T-helper 1 cell treated with Interleukin-12 subunit alpha and Interleukin-12 subunit beta and Interleukin-4 antibody, amounts not matched to agents 30 μg/mL and 1 μg/mL, for 36 hours (primary cell): ENCODE data around the gene SLN.

ENCODE experiments used
- H3K27ac Mint-ChIP-seq: one replicate; pipeline ENCODE4 v1.8.0; 2021; ENCODE audit warnings: mild to moderate bottlenecking, mixed read lengths
- H3K27me3 Mint-ChIP-seq: one replicate; pipeline ENCODE4 v1.8.0; 2021; ENCODE audit warnings: low read depth, mixed read lengths
- H3K36me3 Mint-ChIP-seq: one replicate; pipeline ENCODE4 v1.8.0; 2021; ENCODE audit warnings: low read depth, mixed read lengths
- H3K4me1 Mint-ChIP-seq: one replicate; pipeline ENCODE4 v1.8.0; 2021; ENCODE audit warnings: low read depth, mixed read lengths
- H3K4me3 Mint-ChIP-seq: one replicate; pipeline ENCODE4 v1.8.0; 2021; ENCODE audit warnings: mild to moderate bottlenecking, moderate library complexity, mixed read lengths
- H3K9me3 Mint-ChIP-seq: one replicate; pipeline ENCODE4 v1.8.0; 2021; ENCODE audit warnings: mixed read lengths

SLN gene

DNA sequence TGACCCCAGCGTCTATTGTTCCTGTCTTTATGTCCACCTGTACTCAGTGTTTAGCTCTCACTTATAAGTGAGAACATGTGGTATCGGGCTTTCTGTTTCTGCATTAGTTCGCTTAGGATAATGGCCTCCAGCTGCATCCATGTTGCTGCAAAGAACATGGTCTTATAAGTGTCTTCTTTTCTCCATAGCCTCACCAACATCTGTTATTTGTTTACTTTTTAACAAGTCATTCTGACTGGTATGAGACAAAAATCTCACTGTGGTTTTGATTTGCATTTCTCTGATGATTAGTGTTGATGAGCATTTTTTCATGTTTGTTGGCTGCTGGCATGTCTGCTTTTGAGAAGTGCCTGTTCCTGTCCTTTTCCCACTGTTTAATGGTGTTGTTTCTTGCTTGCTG lies 21.7 kb upstream of the SLN start:
- no peaks in the 10 kb centered on the region for H3K4me1 Mint-ChIP-seq
- H3K4me3 Mint-ChIP-seq, result no peak overlapping the region
- no peak overlapping the region for H3K27ac Mint-ChIP-seq
- H3K36me3 Mint-ChIP-seq, result no peaks in the 10 kb centered on the region
- H3K27me3 Mint-ChIP-seq, result peaks cover 13% of the 10 kb centered on the region
- no peaks in the 10 kb centered on the region for H3K9me3 Mint-ChIP-seq

DNA sequence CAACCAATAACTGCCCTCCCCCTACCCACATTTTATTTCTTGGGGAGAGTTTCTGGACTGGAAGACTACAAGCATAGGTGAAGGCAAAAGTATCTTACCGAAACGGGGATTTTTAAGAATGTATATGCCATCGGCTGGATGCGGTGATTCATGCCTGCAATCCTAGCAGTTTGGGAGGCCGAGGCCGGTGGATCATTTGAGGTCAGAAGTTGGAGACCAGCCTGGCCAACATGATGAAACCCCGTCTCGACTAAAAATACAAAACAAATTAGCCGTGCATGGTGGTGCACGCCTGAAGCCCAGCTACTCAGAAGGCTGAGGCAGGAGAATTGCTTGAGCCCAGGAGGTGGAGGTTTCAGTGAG lies 20.8 kb upstream of the SLN start:
- H3K9me3 Mint-ChIP-seq, result no peaks in the 10 kb centered on the region
- H3K4me3 Mint-ChIP-seq, result no peak overlapping the region

DNA sequence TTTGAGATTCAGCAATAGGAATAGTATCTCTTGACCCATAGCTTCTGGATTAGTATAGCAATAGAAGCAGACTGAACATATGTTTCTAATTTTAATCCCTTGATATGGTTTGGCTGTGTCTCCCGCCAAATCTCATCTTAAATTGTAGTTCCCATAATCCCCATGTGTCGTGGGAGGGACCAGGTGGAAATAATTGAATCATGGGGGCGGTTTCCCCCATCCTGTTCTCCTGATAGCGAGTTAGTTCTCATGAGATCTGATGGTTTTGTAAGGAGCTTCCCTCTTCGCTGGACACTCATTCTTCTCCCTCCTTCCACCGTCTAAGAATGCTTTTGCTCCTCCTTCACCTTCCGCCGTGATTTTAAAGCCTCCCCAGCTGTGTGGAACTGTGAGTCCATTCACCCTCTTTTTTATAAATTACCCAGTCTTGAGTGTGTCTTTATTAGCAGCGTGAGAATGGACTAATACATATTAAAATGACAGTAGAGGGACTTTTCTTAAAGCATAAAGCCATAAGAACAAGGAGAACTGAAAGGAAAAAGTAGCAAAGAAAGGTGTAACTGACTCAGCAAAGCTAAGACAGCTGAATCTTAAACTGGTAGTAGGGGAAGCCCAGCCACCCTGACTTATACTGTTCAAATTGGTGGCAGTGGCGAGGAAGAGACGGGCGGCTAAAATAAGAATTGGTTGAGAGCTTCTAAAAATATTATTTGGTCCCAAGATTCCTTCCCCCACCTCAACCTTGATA lies 20.3 kb upstream of the SLN start:
- Mint-ChIP-seq H3K36me3 (no peaks in the 10 kb centered on the region), H3K27me3 (peaks cover 16% of the 10 kb centered on the region), H3K27ac (no peak overlapping the region), H3K4me3 (no peak overlapping the region), H3K4me1 (no peaks in the 10 kb centered on the region), H3K9me3 (no peaks in the 10 kb centered on the region)

More for the DNA sequence above, 20.8 kb upstream of the SLN start:
- no peaks in the 10 kb centered on the region for H3K4me1 Mint-ChIP-seq
- peaks cover 13% of the 10 kb centered on the region for H3K27me3 Mint-ChIP-seq
- H3K36me3 Mint-ChIP-seq, result no peaks in the 10 kb centered on the region
- no peak overlapping the region for H3K27ac Mint-ChIP-seq

DNA sequence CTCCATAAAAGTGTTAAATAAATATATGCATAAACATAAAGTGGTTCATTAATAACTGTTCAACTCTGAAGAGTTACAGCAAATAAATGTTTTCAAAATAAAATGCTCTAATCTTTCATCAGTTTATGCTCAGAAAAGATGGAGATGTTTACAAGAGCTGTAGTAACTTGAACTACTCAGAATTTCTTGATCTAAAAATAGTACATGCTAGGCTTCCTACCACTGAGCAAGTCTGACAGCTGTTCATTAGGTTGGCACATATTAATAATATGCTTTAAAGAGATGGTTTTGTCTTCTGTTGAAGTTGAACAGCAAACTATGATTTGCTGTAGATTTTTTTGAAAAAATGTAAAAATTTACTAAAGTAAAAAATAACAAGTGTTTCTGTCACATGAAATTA lies 10.8 kb upstream of the SLN start:
- Mint-ChIP-seq H3K9me3 (no peaks in the 10 kb centered on the region), H3K27me3 (peaks cover 26% of the 10 kb centered on the region), H3K27ac (no peak overlapping the region), H3K4me3 (no peak overlapping the region), H3K36me3 (no peaks in the 10 kb centered on the region), H3K4me1 (no peaks in the 10 kb centered on the region)

DNA sequence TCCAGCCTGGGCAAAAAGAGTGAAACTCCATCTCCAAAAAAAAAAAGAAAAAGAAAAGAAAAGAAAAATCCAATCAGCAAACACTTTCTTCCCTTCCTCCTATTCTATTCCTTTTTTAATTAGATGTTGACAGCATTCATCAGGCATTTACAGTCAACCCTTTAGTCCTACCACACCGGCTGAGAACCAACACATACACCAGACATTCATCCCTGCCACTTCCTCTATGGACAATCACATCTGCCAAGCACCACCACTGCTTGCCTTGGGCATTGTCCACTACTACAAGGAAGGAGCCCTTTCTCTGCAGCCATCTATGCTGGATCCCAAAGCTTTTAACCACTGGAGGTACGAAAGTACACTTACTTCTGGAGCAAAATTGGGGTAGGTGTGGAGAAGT lies 9.4 kb upstream of the SLN start:
- H3K36me3 Mint-ChIP-seq, result no peaks in the 10 kb centered on the region
- H3K9me3 Mint-ChIP-seq, result no peaks in the 10 kb centered on the region
- H3K4me1 Mint-ChIP-seq, result no peaks in the 10 kb centered on the region
- H3K4me3 Mint-ChIP-seq, result no peak overlapping the region
- no peak overlapping the region for H3K27ac Mint-ChIP-seq
- H3K27me3 Mint-ChIP-seq, result peaks cover 18% of the 10 kb centered on the region

DNA sequence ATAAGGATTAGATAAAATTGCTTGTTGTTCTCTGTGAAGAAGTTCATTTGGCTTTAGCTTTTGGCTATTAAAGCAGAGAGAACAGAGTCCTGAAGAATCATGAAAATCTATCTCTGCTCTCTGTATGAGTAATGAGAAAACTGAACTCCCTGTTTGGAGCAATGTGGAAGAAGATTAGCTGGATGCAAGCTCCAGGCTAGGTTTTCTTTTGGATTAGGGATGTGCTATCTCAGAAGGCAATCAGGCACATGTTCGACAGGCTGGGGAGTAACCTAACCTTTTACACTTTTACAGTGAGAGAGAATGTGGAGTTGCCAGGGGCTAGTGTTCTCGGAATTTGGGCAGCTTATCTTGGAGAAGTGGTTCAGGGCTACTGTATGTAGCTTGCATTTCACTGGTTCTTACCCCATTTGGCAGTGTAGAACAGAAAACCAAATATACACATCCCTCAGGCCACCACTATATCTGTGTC lies 8.5 kb upstream of the SLN start:
- H3K27me3 Mint-ChIP-seq, result peaks cover 18% of the 10 kb centered on the region
- H3K27ac Mint-ChIP-seq, result no peak overlapping the region
- no peak overlapping the region for H3K4me3 Mint-ChIP-seq
- no peaks in the 10 kb centered on the region for H3K4me1 Mint-ChIP-seq
- no peaks in the 10 kb centered on the region for H3K36me3 Mint-ChIP-seq
- no peaks in the 10 kb centered on the region for H3K9me3 Mint-ChIP-seq

DNA sequence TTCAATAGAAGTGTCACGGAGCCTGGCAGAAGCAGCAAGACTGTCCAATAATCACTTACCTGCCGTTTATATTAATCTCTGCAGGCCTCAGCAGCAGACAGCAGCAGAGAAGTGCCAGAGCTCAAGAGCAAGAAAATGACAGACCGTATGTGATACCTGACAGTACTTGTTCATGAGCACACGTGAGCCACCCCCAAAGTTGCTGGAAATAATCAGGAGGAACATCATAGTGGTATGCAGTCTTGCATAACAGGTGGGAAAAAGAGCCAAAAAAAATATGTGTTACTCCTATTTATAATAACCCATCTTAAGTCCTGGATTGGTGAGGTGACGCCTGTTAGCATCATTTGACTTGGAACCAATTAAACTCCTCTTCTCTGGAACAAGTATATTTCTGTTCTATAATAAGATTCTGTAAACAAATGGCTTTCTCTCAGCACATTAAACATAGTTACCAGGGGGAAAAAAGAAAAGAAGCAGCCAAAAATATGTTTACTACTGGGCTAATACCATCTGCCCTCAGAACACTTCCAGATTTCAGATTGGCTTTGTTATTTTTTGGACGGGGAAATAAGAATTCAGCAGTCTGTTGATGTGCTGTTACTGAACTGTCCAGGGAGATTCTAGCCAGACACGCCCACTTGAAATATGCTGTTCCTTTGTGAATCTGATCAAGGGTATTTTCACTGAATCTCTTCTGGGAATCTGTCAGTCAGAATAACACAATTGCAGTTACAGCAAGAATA lies 7.9 kb upstream of the SLN start:
- Mint-ChIP-seq H3K4me3 (no peak overlapping the region), H3K27ac (no peak overlapping the region), H3K27me3 (peaks cover 18% of the 10 kb centered on the region), H3K4me1 (no peaks in the 10 kb centered on the region), H3K9me3 (no peaks in the 10 kb centered on the region), H3K36me3 (no peaks in the 10 kb centered on the region)

DNA sequence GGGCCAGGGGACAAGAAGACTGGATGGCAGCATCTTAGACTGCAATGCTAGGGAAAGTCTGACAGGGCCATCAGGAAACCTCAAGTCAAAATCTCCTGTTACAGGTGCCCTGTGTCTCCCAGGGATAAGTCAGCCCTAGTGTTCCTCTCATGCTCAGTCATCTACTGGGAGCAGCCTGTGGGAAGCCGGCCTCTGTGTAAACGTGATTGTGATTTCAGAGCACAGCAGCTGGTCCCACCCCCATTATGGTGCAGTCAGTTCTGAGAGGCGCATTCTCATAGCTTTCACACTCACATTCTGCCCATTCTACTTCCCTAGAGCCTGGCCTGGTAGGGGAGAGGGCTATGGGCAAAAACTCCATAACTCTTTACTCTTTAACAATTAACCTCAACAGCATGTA lies 7.2 kb upstream of the SLN start:
- H3K36me3 Mint-ChIP-seq, result no peaks in the 10 kb centered on the region
- no peaks in the 10 kb centered on the region for H3K4me1 Mint-ChIP-seq
- H3K9me3 Mint-ChIP-seq, result no peaks in the 10 kb centered on the region
- no peak overlapping the region for H3K27ac Mint-ChIP-seq
- H3K4me3 Mint-ChIP-seq, result no peak overlapping the region
- H3K27me3 Mint-ChIP-seq, result peaks cover 12% of the 10 kb centered on the region

DNA sequence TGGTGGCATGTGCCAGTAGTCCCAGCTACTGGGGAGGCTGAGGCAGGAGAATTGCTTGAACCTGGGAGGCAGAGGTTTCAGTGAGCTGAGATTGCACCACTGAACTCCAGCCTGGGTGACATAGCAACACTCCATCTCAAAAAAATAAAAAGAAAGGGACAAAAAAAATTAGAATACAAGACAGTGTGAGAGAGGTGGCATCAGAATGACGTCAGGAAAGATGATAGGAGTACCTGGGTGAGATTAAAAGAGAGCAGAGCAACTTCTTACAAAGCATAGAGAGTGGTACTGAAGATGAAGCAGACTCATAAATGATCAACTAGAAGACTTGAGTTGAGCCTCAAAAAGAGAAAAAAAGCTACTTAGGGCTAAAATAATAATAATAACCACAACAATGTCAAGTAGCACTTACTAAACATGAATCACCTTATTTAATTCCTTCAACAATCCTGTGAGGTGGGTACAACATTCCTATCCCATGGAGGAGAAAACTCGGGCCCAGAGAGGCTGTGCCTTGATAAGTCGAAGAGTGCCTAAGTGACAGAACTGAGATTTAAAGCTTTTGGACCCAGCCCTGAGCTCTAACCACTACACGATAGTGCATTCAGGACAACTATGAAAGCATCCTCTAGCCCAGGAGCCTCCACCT lies 5.2 kb upstream of the SLN start:
- Mint-ChIP-seq H3K27ac (no peak overlapping the region), H3K9me3 (no peaks in the 10 kb centered on the region), H3K4me1 (no peaks in the 10 kb centered on the region), H3K4me3 (no peak overlapping the region), H3K27me3 (peaks cover 10% of the 10 kb centered on the region), H3K36me3 (no peaks in the 10 kb centered on the region)

DNA sequence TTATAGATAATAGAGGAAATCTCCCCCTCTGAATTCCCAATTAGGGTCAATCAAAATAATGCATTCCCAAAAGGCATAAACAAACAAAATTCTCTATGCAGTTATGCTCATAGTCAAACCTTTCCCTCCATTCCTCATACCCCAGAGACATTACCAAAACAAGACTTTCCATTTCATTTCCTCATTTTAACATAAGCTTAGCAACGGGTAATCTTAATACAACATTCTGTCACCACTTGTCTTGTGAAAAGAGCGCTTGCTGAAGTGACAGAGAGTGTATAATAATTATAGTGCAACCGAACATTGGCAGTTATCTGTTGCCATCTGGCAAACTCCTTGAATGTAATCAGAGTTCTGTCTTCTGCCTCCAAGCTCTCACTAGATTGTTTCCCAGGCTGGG lies 1.2 kb upstream of the SLN start:
- H3K4me3 Mint-ChIP-seq, result no peak overlapping the region
- H3K4me1 Mint-ChIP-seq, result no peaks in the 10 kb centered on the region
- no peak overlapping the region for H3K27ac Mint-ChIP-seq
- no peaks in the 10 kb centered on the region for H3K36me3 Mint-ChIP-seq
- no peaks in the 10 kb centered on the region for H3K9me3 Mint-ChIP-seq
- peaks cover 28% of the 10 kb centered on the region for H3K27me3 Mint-ChIP-seq

DNA sequence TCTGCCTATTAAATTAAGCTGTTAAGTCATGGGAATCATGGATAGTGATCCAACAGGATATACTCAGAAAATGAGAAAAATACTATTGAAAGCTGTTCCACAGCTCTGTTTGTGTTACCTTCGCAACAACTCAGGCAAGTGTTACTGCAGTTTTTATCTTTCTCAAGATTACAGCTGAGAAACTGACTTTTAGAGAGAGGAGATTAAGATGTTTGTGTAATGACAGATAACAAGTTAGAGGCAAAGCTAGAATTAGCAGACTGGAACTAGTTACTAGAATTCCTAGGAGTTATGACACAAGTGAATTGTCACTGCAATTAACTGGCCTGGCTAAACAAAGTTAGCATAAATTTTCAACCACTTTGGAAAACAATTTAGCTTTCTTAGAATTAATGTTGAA lies 1.6 kb downstream of the SLN start:
- Mint-ChIP-seq H3K36me3 (no peaks in the 10 kb centered on the region), H3K9me3 (no peaks in the 10 kb centered on the region), H3K4me1 (no peaks in the 10 kb centered on the region), H3K27ac (no peak overlapping the region), H3K4me3 (no peak overlapping the region), H3K27me3 (peaks cover 36% of the 10 kb centered on the region)

DNA sequence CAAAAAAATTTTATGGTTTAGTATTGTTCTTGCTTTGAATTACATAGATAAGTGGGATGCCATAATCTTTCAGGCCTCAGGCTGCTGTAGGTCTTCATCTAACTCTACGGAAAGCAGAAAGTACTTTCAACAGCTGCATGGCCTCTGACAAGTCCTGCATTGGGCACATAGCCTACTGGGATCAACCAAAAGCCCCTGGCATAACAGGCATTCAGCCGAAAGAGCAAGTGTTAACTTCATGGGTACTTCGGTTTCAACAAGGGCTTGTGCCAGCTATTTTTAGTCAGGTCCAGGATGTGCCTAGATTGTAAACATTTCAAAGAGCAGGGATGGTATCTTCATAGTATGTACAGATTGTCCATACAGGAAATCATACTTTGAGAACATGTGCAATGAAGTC lies 3.1 kb downstream of the SLN start:
- peaks cover 36% of the 10 kb centered on the region for H3K27me3 Mint-ChIP-seq
- H3K36me3 Mint-ChIP-seq, result no peaks in the 10 kb centered on the region
- no peaks in the 10 kb centered on the region for H3K4me1 Mint-ChIP-seq
- no peak overlapping the region for H3K4me3 Mint-ChIP-seq
- H3K9me3 Mint-ChIP-seq, result no peaks in the 10 kb centered on the region
- H3K27ac Mint-ChIP-seq, result no peak overlapping the region

DNA sequence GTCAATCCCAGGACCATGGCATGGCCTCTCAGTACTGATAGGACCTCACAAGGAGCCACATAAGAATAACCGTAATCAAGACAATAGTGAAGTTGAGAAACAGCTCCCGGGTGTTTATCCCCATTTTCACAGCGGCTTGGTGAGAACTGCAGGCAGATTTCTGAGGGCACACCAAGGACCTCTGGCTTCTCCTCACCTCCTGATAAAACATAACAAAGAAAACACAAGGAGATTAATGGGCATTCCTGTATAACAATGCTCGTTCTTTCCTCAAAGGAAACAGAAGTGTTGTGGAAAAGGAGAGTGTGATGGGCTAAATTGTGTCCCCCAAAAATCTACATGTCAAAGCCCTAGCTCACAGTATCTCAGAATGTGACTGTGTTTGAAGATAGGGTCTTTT lies 4.0 kb downstream of the SLN start:
- H3K4me3 Mint-ChIP-seq, result no peak overlapping the region
- no peaks in the 10 kb centered on the region for H3K36me3 Mint-ChIP-seq
- H3K27me3 Mint-ChIP-seq, result peaks cover 37% of the 10 kb centered on the region
- no peaks in the 10 kb centered on the region for H3K4me1 Mint-ChIP-seq
- H3K27ac Mint-ChIP-seq, result no peak overlapping the region
- H3K9me3 Mint-ChIP-seq, result no peaks in the 10 kb centered on the region

DNA sequence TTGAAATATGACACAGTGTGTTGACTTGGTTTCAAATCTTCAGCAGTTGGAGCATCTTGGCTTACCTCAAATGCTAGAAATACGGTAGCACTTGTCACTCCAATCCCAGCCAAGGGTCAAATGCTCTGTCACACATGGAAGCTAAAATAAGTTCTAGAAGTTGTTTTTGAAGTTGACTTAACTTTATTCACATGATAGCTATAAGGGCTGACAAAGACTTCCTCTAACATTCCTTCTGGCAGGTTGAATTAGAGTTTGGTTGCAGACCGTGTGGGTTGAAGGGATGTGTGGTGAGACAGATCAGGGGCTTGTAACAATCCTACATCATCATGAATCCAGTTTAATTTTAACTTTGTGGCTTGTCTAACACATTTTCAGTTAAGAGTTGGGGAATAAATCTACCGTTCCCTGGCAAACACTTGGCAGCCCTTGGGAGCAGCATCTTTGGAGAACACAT lies 4.6 kb downstream of the SLN start:
- H3K9me3 Mint-ChIP-seq, result no peaks in the 10 kb centered on the region
- no peak overlapping the region for H3K4me3 Mint-ChIP-seq
- no peak overlapping the region for H3K27ac Mint-ChIP-seq
- peaks cover 33% of the 10 kb centered on the region for H3K27me3 Mint-ChIP-seq
- H3K36me3 Mint-ChIP-seq, result no peaks in the 10 kb centered on the region
- no peaks in the 10 kb centered on the region for H3K4me1 Mint-ChIP-seq

DNA sequence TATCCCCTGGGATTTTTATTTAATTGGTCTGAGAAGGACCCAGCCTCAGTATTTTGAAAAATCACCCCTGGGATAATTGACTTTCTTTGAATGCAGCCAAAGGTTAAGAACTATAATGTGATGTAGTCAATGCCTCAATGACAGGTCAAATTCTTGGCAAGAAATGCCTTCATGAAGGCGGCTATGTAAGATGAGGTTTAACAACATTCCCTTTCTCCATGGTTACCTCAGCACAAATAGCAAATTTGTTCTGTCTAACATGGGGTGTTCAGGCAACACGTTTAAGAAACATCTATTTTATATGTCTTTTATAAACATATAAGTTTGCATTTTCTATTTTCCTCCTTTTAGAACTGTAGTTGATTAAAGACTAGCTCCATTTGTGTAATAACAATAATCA lies 5.3 kb downstream of the SLN start:
- H3K27ac Mint-ChIP-seq, result no peak overlapping the region
- H3K9me3 Mint-ChIP-seq, result no peaks in the 10 kb centered on the region
- H3K4me1 Mint-ChIP-seq, result no peaks in the 10 kb centered on the region
- no peak overlapping the region for H3K4me3 Mint-ChIP-seq
- no peaks in the 10 kb centered on the region for H3K36me3 Mint-ChIP-seq
- H3K27me3 Mint-ChIP-seq, result peaks cover 33% of the 10 kb centered on the region
